Thoracic aorta (tissue), 2 donors: Measurements from ENCODE around the gene UMODL1. TPM values are rescaled to one million over a fixed set of nuclear protein-coding genes. Genes with fewer than 3 reads are reported as not detected.

Experiments
- ATAC-seq: fragments of 150-250 bp; one replicate; pipeline ENCODE4 v1.8.0; 2017; ENCODE audit warnings: low read depth; ENCODE audit not compliant: insufficient number of reproducible peaks, low FRiP score
- DNase-seq: peaks from one replicate; pipeline ENCODE4 v3.0.0-alpha.2; 2020; ENCODE audit warnings: low spot score
- H3K27ac ChIP-seq, 2 donors: fragments of 200-600 bp; sonication (generic); 1 replicate in 1 of 2; 2 replicates in 1 of 2; pipeline ENCODE4 v1.5.1; 2016; ENCODE audit warnings: mild to moderate bottlenecking in 2 of 2, moderate library complexity in 2 of 2
- H3K27me3 ChIP-seq: fragments of 200-600 bp; sonication (generic); replicated peaks from 2 replicates; pipeline ENCODE4 v1.6.0; 2016; ENCODE audit warnings: mild to moderate bottlenecking; ENCODE audit not compliant: insufficient read depth
- H3K36me3 ChIP-seq: fragments of 200-600 bp; sonication (generic); one replicate; pipeline ENCODE4 v1.5.1; 2016
- H3K4me1 ChIP-seq, 2 donors: fragments of 200-600 bp; sonication (generic); 1 replicate in 1 of 2; 2 replicates in 1 of 2; pipeline versions ENCODE4 v1.5.1 to v1.6.0; 2016; ENCODE audit warnings: low read depth in 2 of 2, mild to moderate bottlenecking in 1 of 2; ENCODE audit not compliant: control insufficient read depth in 1 of 2
- H3K4me3 ChIP-seq: fragments of 200-600 bp; sonication (generic); 2 replicates; pipeline ENCODE4 v1.5.1; 2016; ENCODE audit warnings: mild to moderate bottlenecking
- H3K9me3 ChIP-seq: fragments of 200-600 bp; sonication (generic); 2 replicates; pipeline ENCODE4 v1.5.1; 2016
- total RNA-seq, 2 donors: library from RNA; depleted of rRNA; stranded (reverse); fragments of >200 nt; gene quantifications; one replicate each; pipeline versions ENCODE4 v1.1.0 to v1.2.3, GENCODE V29; 2016
- TF ChIP-seq, protein P1 (sequence below): fragments of 200-600 bp; sonication (generic); IDR thresholded peaks from one replicate; pipeline ENCODE4 v1.5.1; 2019; ENCODE audit warnings: antibody characterized with exemption

The UMODL1 gene
- total RNA-seq, 2 donors from 2014 or later: 0.14 TPM; not detected in 1

DNA sequence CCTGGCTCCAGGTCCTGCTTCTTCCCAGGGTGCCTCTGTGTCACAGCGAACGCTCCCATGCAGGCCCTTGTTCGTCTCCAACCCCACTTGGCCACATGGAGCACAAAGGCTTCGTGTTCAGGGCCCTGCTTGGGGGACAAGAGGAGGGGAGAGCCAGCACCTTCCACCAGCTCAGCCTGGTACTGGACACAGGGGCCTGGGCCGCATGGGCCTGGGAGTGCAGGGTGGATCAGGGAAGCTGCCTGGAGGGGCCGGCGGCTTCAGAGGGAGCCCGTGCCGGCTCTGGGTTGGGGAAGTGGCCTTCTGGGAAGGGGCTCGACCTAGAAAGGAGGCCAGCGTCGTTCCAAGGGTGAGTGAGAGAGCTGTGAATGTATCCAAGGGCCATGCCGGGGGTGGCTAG, 53.0 kb downstream of the UMODL1 start:
- no peak for ATAC-seq
- no peaks in the 10 kb centered on the region for H3K27me3 ChIP-seq

DNA sequence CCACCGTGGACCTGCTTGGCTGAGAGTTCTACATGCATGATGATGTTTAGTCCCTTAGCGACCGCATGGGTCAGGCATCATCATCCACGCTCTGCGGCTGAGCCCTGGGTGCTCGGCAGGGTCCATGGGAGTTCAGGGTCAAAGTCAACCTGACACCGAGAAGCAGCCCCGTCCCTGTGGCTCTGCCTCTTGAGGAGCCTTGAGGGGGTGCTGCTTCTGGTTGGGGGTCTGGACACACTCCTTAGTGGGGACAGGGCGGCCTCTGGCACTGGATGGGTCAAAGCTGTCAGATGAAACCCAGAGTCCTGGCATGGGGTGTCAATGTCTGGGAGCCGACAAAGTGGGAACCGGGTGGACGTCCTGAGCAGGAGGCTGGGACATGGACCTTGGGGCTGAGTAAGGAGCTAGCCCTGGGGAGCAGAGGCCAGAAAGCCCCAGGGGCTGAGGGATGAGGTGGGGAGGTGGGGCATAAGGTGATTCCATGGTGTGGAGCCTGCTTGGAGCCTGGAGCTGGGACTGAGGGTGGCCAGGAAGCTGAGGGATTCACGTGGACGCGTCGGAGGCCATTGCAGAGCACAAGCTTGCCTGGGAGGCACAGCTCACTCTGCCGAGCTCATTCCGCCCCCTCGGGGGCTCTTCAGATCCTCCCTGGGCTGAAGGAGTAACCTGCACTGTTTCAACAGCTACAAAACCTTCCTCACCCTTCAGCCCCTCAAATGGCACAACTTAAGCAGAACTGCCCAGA, 53.9 kb downstream of the UMODL1 start:
- Histone ChIP-seq H3K4me1 (no peaks in the 10 kb centered on the region), H3K9me3 (no peaks in the 10 kb centered on the region), H3K27me3 (no peaks in the 10 kb centered on the region), H3K36me3 (no peaks in the 10 kb centered on the region), H3K4me3 (no peak overlapping the region), H3K27ac (no peak overlapping the region)
- DNase-seq (no peak), ATAC-seq (no peak)
- TF ChIP-seq, protein P1, sequence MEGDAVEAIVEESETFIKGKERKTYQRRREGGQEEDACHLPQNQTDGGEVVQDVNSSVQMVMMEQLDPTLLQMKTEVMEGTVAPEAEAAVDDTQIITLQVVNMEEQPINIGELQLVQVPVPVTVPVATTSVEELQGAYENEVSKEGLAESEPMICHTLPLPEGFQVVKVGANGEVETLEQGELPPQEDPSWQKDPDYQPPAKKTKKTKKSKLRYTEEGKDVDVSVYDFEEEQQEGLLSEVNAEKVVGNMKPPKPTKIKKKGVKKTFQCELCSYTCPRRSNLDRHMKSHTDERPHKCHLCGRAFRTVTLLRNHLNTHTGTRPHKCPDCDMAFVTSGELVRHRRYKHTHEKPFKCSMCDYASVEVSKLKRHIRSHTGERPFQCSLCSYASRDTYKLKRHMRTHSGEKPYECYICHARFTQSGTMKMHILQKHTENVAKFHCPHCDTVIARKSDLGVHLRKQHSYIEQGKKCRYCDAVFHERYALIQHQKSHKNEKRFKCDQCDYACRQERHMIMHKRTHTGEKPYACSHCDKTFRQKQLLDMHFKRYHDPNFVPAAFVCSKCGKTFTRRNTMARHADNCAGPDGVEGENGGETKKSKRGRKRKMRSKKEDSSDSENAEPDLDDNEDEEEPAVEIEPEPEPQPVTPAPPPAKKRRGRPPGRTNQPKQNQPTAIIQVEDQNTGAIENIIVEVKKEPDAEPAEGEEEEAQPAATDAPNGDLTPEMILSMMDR: no peak

More for the DNA sequence above, 53.0 kb downstream of the UMODL1 start:
- Histone ChIP-seq H3K4me3 (no peak overlapping the region), H3K27ac (no peak overlapping the region), H3K9me3 (no peaks in the 10 kb centered on the region), H3K36me3 (no peaks in the 10 kb centered on the region), H3K4me1 (no peaks in the 10 kb centered on the region)
- no peak for DNase-seq
- TF ChIP-seq, protein P1: no peak

DNA sequence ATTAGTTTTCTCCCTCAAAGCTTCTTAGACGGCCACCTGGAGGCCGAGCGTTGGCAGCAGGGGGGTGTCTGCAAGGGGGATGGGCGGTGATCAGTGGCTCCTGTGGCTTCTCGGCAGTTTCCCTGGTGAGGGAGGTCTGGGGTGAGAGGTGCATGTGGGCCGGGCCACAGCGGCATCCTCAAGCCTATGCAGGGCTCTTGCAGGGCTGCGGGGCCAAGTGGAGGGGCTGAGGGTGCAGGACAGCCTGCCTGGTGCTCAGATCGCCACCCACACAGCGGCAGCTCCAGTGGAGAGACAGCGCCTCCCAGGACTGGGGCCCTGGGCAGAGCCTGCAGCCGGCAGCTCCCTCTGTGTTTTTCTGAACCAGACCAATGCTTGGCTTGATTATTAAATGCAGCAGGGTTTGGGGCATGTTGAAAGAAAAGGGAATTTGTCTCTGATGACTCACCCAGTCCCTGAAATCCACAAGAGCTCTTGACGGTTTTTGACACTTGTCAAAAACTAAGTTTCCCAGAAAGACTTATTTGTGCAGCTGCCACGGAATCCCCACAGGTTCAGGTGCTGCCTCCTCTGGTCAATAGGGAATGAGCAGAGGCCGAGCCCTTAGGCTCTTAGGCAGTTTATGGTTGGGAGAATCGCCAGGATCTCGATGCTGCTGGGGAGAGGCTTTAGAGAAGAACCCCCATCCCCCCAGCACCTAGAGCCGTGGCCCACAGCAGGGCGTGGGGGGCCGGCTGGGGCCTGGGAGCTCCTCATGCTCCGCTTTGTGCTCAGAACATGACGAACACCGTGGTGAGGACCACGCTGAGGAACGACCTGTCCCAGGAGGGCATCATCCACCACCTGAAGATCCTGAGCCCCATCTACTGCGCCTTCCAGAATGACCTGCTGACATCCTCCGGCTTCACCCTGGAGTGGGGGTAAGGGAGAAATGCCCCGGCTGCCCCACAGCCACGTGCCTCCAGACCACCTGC, 54.7 kb downstream of the UMODL1 start:
- TF ChIP-seq, protein P1: no peak
- no peaks in the 10 kb centered on the region for H3K27me3 ChIP-seq

DNA sequence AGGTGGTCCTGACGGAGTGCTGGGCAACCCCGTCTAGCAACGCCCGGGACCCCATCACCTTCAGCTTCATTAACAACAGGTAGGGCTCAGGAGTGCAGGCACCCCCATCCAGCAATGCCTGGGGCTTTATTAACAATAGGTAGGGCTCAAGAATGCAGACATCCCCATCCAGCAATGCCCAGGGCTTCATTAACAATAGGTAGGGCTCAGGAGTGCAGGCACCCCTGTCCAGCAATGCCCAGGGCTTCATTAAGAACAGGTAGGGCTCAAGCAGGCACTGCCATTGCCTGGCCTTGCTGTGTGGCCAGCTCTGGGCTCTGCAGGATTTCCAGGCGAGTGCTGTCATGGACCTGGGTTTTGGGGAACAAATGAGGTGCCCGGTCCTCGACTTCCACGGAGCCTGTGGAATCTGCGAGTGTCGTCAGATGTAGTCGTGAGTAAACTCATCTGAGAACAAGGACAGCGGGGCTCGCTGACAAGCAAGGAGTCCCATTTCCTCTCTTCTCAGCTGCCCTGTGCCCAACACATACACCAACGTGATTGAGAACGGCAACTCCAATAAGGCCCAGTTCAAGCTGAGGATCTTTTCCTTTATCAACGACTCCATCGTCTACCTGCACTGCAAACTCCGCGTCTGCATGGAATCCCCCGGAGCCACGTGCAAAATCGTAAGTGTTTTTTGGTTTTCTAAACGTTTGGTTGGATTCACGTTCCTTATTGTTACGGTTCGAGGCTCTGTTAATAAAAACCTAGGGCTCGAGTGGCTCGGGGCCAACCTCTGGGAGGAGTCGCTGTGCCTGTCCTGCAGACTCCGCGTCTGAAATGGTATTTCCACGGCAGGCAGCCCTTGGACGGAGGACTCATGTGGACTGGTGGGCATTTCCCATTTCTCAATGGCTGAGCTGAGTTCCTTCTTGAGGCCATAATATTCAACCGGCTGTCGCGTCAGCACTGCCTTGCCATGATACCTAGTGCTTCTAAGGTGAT, 56.3 kb downstream of the UMODL1 start:
- Histone ChIP-seq H3K4me3 (no peak overlapping the region), H3K36me3 (no peaks in the 10 kb centered on the region), H3K27me3 (no peaks in the 10 kb centered on the region), H3K9me3 (no peaks in the 10 kb centered on the region), H3K4me1 (no peaks in the 10 kb centered on the region), H3K27ac (no peak overlapping the region)
- TF ChIP-seq, protein P1: no peak
- ATAC-seq (no peak), DNase-seq (no peak)

More for the DNA sequence above, 54.7 kb downstream of the UMODL1 start:
- ATAC-seq (no peak), DNase-seq (no peak)
- H3K4me1 ChIP-seq: no peaks in the 10 kb centered on the region
- no peak overlapping the region for H3K27ac ChIP-seq
- no peaks in the 10 kb centered on the region for H3K36me3 ChIP-seq
- no peak overlapping the region for H3K4me3 ChIP-seq
- no peaks in the 10 kb centered on the region for H3K9me3 ChIP-seq
